ENCODE data around the gene UBE2N.
"Not testable (repeated sequence)": the region's sequence is repeated elsewhere in the genome, so short reads cannot be mapped to it uniquely, and the experiment has no call there.

UBE2N gene

DNA sequence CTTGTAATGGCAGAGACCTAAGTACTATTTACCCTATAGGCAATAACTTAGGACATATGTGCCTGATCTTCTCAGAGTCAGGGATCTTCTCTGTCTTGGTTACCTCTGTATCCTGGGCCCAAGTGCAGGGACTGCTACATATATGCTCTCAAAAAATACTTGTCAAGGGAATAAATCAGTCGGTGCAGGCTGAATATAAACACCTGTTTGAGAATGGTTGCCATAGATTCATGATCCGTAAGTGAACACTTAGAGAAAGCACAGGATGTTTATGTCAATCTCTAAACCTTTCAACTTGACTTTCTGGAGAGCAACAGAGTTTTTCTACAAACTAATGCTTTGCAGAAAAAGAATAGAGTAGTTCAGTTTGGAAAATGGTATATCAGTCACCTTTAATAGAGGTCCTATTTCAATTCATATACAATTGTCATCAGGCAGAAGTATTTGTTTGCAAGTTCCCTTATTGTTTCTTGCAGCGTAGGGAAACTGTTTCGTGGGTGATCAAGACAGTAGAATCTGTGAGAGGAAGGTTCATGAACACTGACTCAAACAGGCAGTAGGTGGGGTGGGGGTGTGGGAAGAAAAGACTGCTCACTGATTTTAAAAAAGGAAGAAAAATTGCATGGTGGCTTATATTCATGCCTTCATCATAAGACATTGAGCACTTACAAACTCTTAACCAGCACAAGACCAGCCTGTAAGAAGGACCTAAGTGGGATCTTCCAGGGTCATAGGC, 6.0 kb upstream of the UBE2N start:
- Histone ChIP-seq H3K4me3 (ENCODE audit: low read length) (no peak overlapping the region), H3K27me3 (ENCODE audit: control insufficient read depth, insufficient read depth, low read length) (no peaks in the 10 kb centered on the region), H3K27ac (ENCODE audit: low read length) (no peak overlapping the region), H3K36me3 (ENCODE audit: control insufficient read depth, insufficient read depth, low read length) (no peaks in the 10 kb centered on the region), H3K9me3 (ENCODE audit: control insufficient read depth, insufficient read depth, low read length) (no peaks in the 10 kb centered on the region), H3K4me1 (ENCODE audit: control insufficient read depth, insufficient read depth, low read length) (no peaks in the 10 kb centered on the region; the same call in 1 of the 2 replicates)
- WGBS (ENCODE audit: insufficient coverage, insufficient read length): no CpG with 5 or more reads among the region's 4 CpGs
- no peak for DNase-seq (ENCODE audit: low read depth, low spot score)

DNA sequence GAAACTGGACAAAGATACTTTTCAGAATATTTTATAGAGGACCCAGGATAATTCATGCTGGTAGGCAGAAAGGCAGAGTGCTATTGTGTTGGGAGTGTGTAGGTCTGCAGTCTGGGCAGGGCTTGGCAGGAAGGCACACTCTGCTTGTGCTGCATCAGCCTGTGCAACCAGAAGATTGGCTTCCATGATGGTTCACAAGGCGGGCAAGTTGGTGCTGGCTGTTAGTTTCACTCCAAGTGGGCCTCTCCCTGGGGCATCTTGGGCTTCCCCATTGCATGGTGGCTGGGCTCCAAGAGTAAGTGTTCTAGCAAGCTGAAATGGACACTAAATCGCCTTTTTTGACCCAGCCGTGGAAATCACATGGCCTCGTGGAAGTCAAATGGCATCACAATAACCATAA, 1.8 kb upstream of the UBE2N start:
- Histone ChIP-seq H3K36me3 (ENCODE audit: control insufficient read depth, insufficient read depth, low read length) (no peaks in the 10 kb centered on the region), H3K27me3 (ENCODE audit: control insufficient read depth, insufficient read depth, low read length) (no peaks in the 10 kb centered on the region), H3K4me1 (ENCODE audit: control insufficient read depth, insufficient read depth, low read length) (no peaks in the 10 kb centered on the region; the same call in none of the 2 replicates), H3K4me3 (ENCODE audit: low read length) (no peak overlapping the region), H3K9me3 (ENCODE audit: control insufficient read depth, insufficient read depth, low read length) (no peaks in the 10 kb centered on the region), H3K27ac (ENCODE audit: low read length) (no peak overlapping the region)
- WGBS (ENCODE audit: insufficient coverage, insufficient read length): no CpG with 5 or more reads among the region's 4 CpGs
- no peak for DNase-seq (ENCODE audit: low read depth, low spot score)

DNA sequence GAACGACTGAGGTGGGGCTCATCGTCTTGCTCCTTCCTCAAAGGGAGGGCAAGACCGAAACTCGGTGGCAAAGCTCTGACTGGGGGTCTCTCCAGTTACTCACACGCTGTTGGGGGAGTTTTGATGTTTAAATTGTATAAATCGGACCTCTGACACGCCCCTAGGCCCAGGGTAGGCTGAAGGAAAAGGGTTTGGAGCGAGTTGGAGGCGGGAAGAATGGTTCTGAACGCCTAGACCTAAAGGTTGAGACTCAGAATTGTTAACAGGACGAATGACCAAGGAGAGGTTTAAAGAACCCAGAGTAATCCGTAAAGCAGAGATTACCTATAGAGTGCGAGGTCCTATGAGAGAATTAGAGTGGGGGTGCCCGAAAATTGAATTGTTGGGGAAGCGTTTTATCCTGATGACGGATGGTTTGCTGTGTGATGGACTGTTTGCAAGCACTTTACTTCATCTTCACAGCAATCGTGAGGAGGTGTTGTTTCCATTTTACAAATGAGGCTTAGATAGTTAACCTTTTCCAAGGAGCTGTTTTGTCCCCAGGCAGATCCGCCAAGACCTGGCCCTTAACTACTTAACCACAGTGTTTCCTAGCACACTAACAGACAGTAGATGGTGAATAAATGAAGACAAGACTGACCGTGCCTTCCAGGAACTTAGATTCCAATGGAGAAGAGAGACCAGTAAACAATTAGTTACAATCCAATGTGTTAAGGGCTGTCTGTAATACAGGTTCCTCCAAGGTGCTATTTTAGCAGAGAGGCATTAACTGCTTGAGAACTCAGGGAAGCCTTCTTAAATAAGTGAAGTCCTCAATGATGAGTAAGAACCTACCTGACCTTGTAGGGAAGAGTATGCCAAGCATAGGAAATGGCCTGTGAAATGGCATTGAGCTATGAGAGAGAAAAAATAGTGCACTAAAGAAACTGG, 929 bp upstream of the UBE2N start:
- WGBS (ENCODE audit: insufficient coverage, insufficient read length): no CpG with 5 or more reads among the region's 19 CpGs
- DNase-seq (ENCODE audit: low read depth, low spot score): no peak
- H3K27me3 ChIP-seq (ENCODE audit: control insufficient read depth, insufficient read depth, low read length): no peaks in the 10 kb centered on the region

DNA sequence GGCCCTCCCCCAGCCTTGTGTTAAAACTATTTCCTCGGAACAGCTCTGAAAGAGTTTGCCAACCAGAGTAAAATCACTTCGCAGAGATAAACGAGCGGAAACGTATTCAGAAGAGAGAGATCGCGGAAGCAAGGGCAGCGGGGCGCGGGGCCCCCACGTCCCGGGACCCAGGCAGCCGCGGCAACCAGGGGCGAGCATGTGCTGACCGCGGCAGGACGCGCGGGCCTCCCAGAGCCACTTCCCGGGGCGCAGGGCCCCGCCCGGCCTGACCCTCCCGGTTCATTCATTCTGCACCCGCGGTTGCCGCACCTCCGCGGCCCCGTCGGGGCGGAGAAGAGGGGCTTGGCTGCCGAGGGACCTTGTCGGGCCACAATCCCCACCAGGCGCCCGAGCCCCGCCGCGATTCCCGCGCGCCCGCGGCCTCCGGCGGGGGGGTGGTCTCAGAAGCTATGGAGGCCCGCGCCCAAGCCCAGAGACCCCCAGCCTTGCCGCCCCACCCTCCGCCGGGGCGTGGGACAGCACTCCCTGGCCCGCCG, 598 bp downstream of the UBE2N start:
- WGBS (ENCODE audit: insufficient coverage, insufficient read length): no CpG with 5 or more reads among the region's 55 CpGs
- no peaks in the 10 kb centered on the region for H3K9me3 ChIP-seq (ENCODE audit: control insufficient read depth, insufficient read depth, low read length)
- no peaks in the 10 kb centered on the region for H3K36me3 ChIP-seq (ENCODE audit: control insufficient read depth, insufficient read depth, low read length)
- peaks cover 2% of the 10 kb centered on the region for H3K4me1 ChIP-seq (ENCODE audit: control insufficient read depth, insufficient read depth, low read length)
- H3K27ac ChIP-seq (ENCODE audit: low read length): no peak overlapping the region
- DNase-seq (ENCODE audit: low read depth, low spot score): no peak
- H3K4me3 ChIP-seq (ENCODE audit: low read length): peak overlapping the region; percentile 94
- H3K27me3 ChIP-seq (ENCODE audit: control insufficient read depth, insufficient read depth, low read length): no peaks in the 10 kb centered on the region

More for the DNA sequence above, 929 bp upstream of the UBE2N start:
- no peak overlapping the region for H3K27ac ChIP-seq (ENCODE audit: low read length)
- H3K4me3 ChIP-seq (ENCODE audit: low read length): peak overlapping the region; percentile 94
- H3K36me3 ChIP-seq (ENCODE audit: control insufficient read depth, insufficient read depth, low read length): no peaks in the 10 kb centered on the region
- no peaks in the 10 kb centered on the region for H3K9me3 ChIP-seq (ENCODE audit: control insufficient read depth, insufficient read depth, low read length)
- peaks cover 2% of the 10 kb centered on the region for H3K4me1 ChIP-seq (ENCODE audit: control insufficient read depth, insufficient read depth, low read length)

DNA sequence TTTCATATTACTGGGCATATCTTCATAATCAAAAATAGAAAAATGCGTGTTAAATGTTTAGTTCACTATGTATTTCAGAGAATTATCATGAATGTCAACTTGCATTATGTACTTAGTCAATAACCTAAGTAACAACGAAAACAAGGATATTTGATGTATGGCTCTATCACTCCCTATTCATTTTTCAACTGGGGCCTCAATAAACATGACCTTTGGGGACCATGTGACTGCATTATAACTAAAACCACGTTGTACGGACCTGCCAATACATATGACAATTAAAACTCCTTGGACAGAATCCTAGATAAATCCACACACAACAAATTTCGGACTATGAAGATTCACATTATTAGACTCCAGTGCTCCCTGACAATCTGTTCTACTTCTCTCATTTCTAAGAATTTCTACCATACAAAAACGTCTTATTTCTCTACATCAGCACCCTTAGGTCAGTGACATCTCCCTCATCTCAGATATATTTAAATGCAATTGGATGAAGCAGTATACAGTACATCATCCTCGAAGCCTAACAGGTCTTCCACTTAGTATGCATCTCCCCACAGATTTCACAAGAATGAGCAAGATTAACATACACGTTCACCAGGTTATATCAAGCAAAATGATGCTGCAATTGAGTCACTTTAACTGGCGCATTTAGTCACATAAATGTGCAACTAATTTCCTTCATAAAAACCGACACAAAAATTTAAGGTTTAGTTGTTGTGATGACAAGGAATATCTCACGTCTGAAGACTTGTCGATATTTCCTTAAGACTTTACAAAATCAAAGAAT, 1.5 kb downstream of the UBE2N start:
- DNase-seq (ENCODE audit: low read depth, low spot score): no peak
- no CpG with 5 or more reads among the region's 12 CpGs for WGBS (ENCODE audit: insufficient coverage, insufficient read length)

DNA sequence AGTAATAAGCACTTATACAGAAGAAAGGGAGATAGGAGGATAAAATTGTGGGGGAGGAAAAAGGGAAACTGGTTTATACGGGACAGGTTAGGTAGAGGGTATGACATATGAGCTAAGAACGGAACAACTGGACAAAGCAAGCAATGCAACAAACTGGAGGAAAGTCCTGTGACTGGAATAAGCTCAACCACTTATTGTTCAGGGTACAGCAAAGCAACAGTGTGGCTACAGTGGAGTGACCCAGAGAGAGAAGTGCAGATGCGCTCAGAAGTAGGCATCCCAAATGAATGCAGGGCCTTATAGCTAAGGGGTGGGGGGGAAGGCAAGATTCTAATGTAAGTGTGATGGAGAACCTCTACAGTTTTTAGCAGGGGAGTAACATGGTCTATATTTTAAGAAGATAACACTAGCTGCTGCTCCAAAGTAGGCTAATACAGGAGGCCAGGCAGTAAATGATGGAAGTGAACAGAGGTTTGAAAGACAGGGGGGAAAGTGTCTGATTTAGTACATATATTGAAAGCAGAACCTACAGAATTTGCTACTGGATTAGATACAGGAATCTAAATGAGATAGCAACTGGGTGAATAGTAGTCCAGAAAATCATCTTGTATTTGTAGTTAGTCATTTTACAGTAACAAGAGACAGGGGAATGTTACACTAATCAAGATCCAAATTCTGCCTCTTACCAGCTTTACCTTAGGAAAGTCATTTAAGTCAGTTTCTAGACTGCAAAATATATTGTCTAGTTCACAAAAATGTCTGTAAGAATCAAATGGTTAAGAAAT, 3.3 kb downstream of the UBE2N start:
- Histone ChIP-seq H3K36me3 (ENCODE audit: control insufficient read depth, insufficient read depth, low read length) (no peaks in the 10 kb centered on the region), H3K27me3 (ENCODE audit: control insufficient read depth, insufficient read depth, low read length) (no peaks in the 10 kb centered on the region), H3K27ac (ENCODE audit: low read length) (no peak overlapping the region), H3K4me3 (ENCODE audit: low read length) (no peak overlapping the region), H3K4me1 (ENCODE audit: control insufficient read depth, insufficient read depth, low read length) (peaks cover 2% of the 10 kb centered on the region), H3K9me3 (ENCODE audit: control insufficient read depth, insufficient read depth, low read length) (no peaks in the 10 kb centered on the region)
- DNase-seq (ENCODE audit: low read depth, low spot score): no peak
- WGBS (ENCODE audit: insufficient coverage, insufficient read length): no CpG with 5 or more reads among the region's 3 CpGs

More for the DNA sequence above, 1.5 kb downstream of the UBE2N start:
- no peak overlapping the region for H3K27ac ChIP-seq (ENCODE audit: low read length)
- peaks cover 2% of the 10 kb centered on the region for H3K4me1 ChIP-seq (ENCODE audit: control insufficient read depth, insufficient read depth, low read length)
- no peaks in the 10 kb centered on the region for H3K27me3 ChIP-seq (ENCODE audit: control insufficient read depth, insufficient read depth, low read length)
- H3K9me3 ChIP-seq (ENCODE audit: control insufficient read depth, insufficient read depth, low read length): no peaks in the 10 kb centered on the region
- no peaks in the 10 kb centered on the region for H3K36me3 ChIP-seq (ENCODE audit: control insufficient read depth, insufficient read depth, low read length)
- peak overlapping the region; percentile 94; the same call in 1 of the 2 replicates for H3K4me3 ChIP-seq (ENCODE audit: low read length)

DNA sequence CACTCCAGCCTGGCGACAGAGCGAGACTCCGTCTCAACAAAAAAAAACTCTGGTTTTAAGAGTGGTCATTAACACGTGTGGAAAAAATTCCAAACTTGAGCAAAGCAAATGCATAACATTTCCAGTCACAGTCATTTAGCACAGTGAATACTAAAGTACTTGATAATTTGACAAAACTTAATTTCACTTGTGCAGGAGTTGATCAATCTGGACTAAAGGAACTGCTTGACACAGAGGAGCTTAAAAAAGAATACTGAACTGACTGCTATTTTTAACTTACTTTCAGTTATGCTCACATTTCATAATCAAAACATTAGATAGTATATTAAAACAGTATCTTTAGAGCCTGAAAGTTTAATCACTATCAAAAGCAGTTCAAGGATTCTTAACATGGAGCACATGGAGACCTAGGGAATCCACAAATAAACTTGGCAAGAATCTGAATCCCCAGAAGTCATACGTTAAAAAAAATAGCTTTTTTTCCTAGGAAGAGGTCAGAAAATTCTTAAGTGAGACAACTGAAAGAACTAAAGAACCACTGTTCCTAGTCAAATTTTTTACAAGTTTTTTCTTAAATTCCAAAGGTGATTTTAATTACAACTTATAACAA, 7.4 kb downstream of the UBE2N start:
- DNase-seq (ENCODE audit: low read depth, low spot score): no peak
- no peaks in the 10 kb centered on the region for H3K9me3 ChIP-seq (ENCODE audit: control insufficient read depth, insufficient read depth, low read length)
- no peaks in the 10 kb centered on the region for H3K27me3 ChIP-seq (ENCODE audit: control insufficient read depth, insufficient read depth, low read length)
- peaks cover 2% of the 10 kb centered on the region for H3K4me1 ChIP-seq (ENCODE audit: control insufficient read depth, insufficient read depth, low read length)
- no peak overlapping the region for H3K4me3 ChIP-seq (ENCODE audit: low read length)
- no peak overlapping the region for H3K27ac ChIP-seq (ENCODE audit: low read length)
- no peaks in the 10 kb centered on the region for H3K36me3 ChIP-seq (ENCODE audit: control insufficient read depth, insufficient read depth, low read length)
- no CpG with 5 or more reads among the region's 5 CpGs for WGBS (ENCODE audit: insufficient coverage, insufficient read length)

DNA sequence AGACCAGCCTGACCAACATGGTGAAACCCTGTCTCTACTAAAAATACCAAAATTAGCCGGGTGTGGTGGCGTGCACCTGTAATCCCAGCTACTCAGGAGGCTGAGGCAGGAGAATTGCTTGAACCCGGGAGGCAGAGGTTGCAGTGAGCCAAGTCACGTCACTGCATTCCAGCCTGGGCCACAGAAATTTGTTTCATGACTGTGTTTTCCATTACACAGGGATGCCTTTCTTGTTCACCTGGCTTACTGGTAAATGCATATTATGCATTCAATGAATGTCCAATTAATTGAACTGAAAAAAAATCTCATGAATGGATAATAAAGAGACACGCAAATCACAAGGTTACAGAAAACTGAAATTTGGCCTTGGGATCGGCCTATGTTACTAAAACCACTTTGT, 9.7 kb downstream of the UBE2N start:
- not testable (repeated sequence) for H3K9me3 ChIP-seq (ENCODE audit: control insufficient read depth, insufficient read depth, low read length); H3K27me3 ChIP-seq (ENCODE audit: control insufficient read depth, insufficient read depth, low read length); H3K4me1 ChIP-seq (ENCODE audit: control insufficient read depth, insufficient read depth, low read length); H3K36me3 ChIP-seq (ENCODE audit: control insufficient read depth, insufficient read depth, low read length); H3K4me3 ChIP-seq (ENCODE audit: low read length); H3K27ac ChIP-seq (ENCODE audit: low read length); DNase-seq (ENCODE audit: low read depth, low spot score)
- WGBS (ENCODE audit: insufficient coverage, insufficient read length): no CpG with 5 or more reads among the region's 6 CpGs

DNA sequence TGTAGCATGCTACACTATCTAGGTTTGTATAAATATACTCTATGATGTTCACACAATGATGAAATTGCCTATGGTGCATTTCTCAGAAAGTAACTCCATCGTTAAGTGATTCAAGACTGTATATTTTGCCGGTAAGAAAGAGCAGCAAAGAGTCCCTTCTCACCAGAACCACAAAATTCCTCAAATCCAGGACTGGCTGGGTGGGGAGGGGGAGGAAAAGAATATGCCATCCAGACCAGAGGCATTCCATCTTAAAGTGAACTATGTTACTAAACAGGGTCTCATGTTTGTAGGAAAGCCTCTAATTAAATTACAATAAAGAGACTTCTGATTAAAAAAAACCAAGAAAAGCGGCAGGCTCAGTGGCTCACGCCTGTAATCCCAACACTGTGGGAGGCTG, 11.5 kb downstream of the UBE2N start:
- H3K36me3 ChIP-seq (ENCODE audit: control insufficient read depth, insufficient read depth, low read length): no peaks in the 10 kb centered on the region
- no peak overlapping the region for H3K27ac ChIP-seq (ENCODE audit: low read length)
- H3K9me3 ChIP-seq (ENCODE audit: control insufficient read depth, insufficient read depth, low read length): no peaks in the 10 kb centered on the region
- no peak for DNase-seq (ENCODE audit: low read depth, low spot score)
- no CpG with 5 or more reads among the region's 4 CpGs for WGBS (ENCODE audit: insufficient coverage, insufficient read length)
- no peaks in the 10 kb centered on the region for H3K27me3 ChIP-seq (ENCODE audit: control insufficient read depth, insufficient read depth, low read length)
- no peak overlapping the region for H3K4me3 ChIP-seq (ENCODE audit: low read length)
- H3K4me1 ChIP-seq (ENCODE audit: control insufficient read depth, insufficient read depth, low read length): no peaks in the 10 kb centered on the region; the same call in none of the 2 replicates
